Measurements from ENCODE around the gene NOS1. TPM values are rescaled to one million over a fixed set of nuclear protein-coding genes. Genes with fewer than 3 reads are reported as not detected.

NOS1 gene
- total and polyA plus RNA-seq, 4 donors, result 0.05 to 0.66 (median 0.22) TPM

DNA sequence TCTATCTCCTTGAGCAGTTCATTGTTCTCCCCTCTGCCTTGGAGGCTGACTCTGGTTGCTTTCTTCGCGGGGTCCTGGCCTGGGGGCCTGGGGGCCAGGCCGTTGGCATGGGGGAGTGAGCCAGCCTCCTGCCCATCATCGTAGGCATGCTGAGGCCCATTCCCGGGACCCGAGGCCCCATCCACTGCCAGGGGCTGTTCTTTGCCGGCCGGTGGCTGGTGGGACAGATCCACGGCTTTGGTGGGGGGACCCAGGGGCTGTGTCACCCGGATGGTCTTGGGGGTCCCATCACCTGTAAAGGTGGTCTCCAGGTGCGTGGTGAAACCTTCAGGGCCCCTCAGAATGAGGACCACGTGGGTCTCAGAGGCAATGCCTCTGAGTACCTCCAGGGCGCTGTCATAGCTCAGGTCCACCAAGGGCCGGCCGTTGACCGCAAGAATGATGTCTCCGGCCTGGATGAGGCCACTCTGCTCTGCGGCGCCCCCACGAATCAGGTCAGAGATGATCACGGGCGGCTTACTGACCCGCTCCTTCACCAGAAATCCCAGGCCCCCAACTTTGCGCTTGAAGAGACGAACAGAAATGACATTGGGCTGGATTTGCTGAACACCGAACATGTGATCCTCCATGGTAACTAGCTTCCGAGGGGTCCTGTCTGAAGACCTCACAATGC lies 30.8 kb downstream of the NOS1 start:
- Histone ChIP-seq H3K4me1 (ENCODE audit: control insufficient read depth in 1 of 2, insufficient read depth in 2 of 2, low read length in 2 of 2) (no peaks in the 10 kb centered on the region), H3K27ac (ENCODE audit: low read depth in 1 of 2, low read length in 2 of 2) (no peak overlapping the region), H3K27me3 (ENCODE audit: control insufficient read depth in 1 of 2, insufficient read depth in 2 of 2, low read length in 1 of 2) (no peaks in the 10 kb centered on the region), H3K4me3 (ENCODE audit: low read length in 2 of 2) (no peak overlapping the region), H3K9me3 (ENCODE audit: control insufficient read depth, low read length) (peaks cover 1% of the 10 kb centered on the region), H3K36me3 (ENCODE audit: control insufficient read depth in 1 of 2, insufficient read depth in 2 of 2, low read length in 1 of 2) (no peaks in the 10 kb centered on the region)
- 85 to 88% methylated on average over 27 of the region's 27 CpGs for WGBS, 2 donors
- intact Hi-C loops (cut with DNase I), result no loop called here
- DNase-seq, result no peak
- ATAC-seq (ENCODE audit: low FRiP score), result no peak

DNA sequence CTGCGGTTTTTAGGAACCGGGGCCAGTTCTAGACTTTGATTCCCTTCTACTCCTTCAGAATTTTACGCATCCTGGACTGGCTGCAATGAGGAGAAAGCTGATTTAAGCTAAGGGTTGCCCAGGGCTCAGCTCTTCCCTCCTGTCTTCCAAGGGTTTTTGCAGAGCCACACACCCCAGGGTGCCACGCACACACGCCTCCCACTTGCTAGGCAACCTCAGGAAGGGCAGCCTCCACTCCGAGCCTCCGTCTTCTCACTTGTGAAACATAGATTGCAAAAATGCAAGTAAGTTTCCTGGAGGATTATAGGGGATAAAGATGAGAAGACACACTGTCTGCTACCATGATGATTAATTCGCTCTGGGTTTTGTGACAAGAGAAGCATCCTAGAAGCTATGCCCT lies 31.7 kb downstream of the NOS1 start:
- no peaks in the 10 kb centered on the region for H3K36me3 ChIP-seq (ENCODE audit: control insufficient read depth in 1 of 2, insufficient read depth in 2 of 2, low read length in 1 of 2)
- peaks cover 1% of the 10 kb centered on the region for H3K9me3 ChIP-seq (ENCODE audit: control insufficient read depth, low read length)
- ATAC-seq (ENCODE audit: low FRiP score) (no peak), DNase-seq (no peak)
- intact Hi-C loops (cut with DNase I), result no loop called here
- no peaks in the 10 kb centered on the region for H3K4me1 ChIP-seq (ENCODE audit: control insufficient read depth in 1 of 2, insufficient read depth in 2 of 2, low read length in 2 of 2)
- no peak overlapping the region for H3K27ac ChIP-seq (ENCODE audit: low read depth in 1 of 2, low read length in 2 of 2)
- 77 to 81% methylated on average over 8 of the region's 8 CpGs for WGBS, 2 donors
- no peak overlapping the region for H3K4me3 ChIP-seq (ENCODE audit: low read length in 2 of 2)
- no peaks in the 10 kb centered on the region for H3K27me3 ChIP-seq (ENCODE audit: control insufficient read depth in 1 of 2, insufficient read depth in 2 of 2, low read length in 1 of 2)

DNA sequence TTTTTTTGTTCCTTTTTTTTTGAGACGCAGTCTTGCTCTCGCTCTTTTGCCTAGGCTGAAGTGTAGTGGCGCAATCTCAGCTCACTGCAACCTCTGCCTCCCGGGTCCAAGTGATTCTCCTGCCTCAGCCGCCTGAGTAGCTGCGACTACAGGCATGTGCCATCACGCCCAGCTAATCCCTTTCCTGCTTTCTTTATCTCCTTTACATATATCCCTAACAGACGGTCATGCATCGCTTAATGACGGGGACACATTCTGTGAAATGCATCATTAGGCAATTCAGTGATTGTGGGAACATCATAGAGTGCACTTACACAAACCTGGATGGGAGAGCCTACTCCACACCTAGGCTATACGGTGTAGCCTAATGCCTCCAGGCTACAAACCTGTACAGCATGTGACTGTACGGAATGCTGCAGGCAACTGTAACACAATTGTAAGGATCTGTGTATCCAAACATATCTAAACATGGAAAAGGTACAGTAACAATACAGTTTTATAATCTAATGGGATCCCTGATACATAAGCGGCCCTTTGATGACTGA lies 32.8 kb downstream of the NOS1 start:
- peaks cover 1% of the 10 kb centered on the region for H3K9me3 ChIP-seq (ENCODE audit: control insufficient read depth, low read length)
- no peak overlapping the region for H3K4me3 ChIP-seq (ENCODE audit: low read length in 2 of 2)
- intact Hi-C loops (cut with DNase I), result no loop called here
- H3K36me3 ChIP-seq (ENCODE audit: control insufficient read depth in 1 of 2, insufficient read depth in 2 of 2, low read length in 1 of 2), result no peaks in the 10 kb centered on the region
- ATAC-seq (ENCODE audit: low FRiP score) (no peak), DNase-seq (no peak)
- no peak overlapping the region for H3K27ac ChIP-seq (ENCODE audit: low read depth in 1 of 2, low read length in 2 of 2)
- no peaks in the 10 kb centered on the region for H3K27me3 ChIP-seq (ENCODE audit: control insufficient read depth in 1 of 2, insufficient read depth in 2 of 2, low read length in 1 of 2)
- no peaks in the 10 kb centered on the region for H3K4me1 ChIP-seq (ENCODE audit: control insufficient read depth in 1 of 2, insufficient read depth in 2 of 2, low read length in 2 of 2)
- 77 to 80% methylated on average over 13 of the region's 13 CpGs for WGBS, 2 donors

DNA sequence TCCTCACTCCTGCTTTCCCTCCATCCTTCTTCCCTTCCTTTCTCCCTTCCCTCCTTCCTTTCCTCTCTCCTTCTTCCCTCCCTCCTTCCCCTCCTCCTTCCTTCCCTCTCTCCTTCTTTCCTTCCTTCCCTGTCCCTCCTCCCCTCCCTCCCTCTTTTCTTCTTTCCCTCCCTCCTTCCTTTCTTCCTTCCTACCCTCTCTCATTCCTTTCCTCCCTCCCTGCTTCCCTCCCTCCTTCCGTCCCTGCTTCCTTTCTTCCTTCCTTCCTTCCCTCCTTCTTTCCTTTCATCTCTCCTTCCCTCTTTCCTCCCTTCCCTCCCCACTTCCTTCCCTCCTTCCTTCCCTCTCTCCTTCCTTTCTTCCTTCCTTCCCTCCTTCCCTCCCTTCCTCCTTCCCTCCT lies 39.0 kb downstream of the NOS1 start:
- no peak overlapping the region for H3K27ac ChIP-seq (ENCODE audit: low read depth in 1 of 2, low read length in 2 of 2)
- no peaks in the 10 kb centered on the region for H3K9me3 ChIP-seq (ENCODE audit: control insufficient read depth, low read length)
- no peaks in the 10 kb centered on the region for H3K4me1 ChIP-seq (ENCODE audit: control insufficient read depth in 1 of 2, insufficient read depth in 2 of 2, low read length in 2 of 2)
- no peak overlapping the region for H3K4me3 ChIP-seq (ENCODE audit: low read length in 2 of 2)
- no peak for DNase-seq
- no peaks in the 10 kb centered on the region for H3K27me3 ChIP-seq (ENCODE audit: control insufficient read depth in 1 of 2, insufficient read depth in 2 of 2, low read length in 1 of 2)
- ATAC-seq (ENCODE audit: low FRiP score), result no peak
- H3K36me3 ChIP-seq (ENCODE audit: control insufficient read depth in 1 of 2, insufficient read depth in 2 of 2, low read length in 1 of 2), result no peaks in the 10 kb centered on the region
- 60 to 61% methylated on average over 1 of the region's 1 CpG for WGBS, 2 donors
- intact Hi-C loops (cut with DNase I), result no loop called here

DNA sequence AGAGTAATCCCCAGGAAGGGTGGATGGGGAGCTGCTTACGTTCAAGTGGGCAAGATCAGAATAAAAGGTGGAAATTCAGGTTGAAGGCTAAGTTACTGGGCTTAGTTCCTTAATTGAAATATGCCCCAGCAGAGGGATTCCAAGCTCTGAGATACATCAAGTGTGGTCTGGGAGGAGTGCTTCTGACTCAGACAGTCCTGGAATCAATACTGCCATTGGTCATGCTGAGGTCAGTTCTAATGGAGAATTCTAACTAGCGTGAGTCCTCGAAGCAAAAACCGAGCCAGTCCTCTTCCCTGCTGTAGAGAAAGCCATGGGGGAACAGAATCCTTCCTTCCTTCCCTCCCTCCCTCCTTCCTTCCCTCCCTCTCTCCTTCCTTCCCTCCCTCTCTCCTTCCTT lies 39.9 kb downstream of the NOS1 start:
- H3K27me3 ChIP-seq (ENCODE audit: control insufficient read depth in 1 of 2, insufficient read depth in 2 of 2, low read length in 1 of 2), result no peaks in the 10 kb centered on the region
- ATAC-seq (ENCODE audit: low FRiP score) (no peak), DNase-seq (no peak)
- no peaks in the 10 kb centered on the region for H3K9me3 ChIP-seq (ENCODE audit: control insufficient read depth, low read length)
- intact Hi-C loops (cut with DNase I), result no loop called here
- no peaks in the 10 kb centered on the region for H3K36me3 ChIP-seq (ENCODE audit: control insufficient read depth in 1 of 2, insufficient read depth in 2 of 2, low read length in 1 of 2)
- no peak overlapping the region for H3K27ac ChIP-seq (ENCODE audit: low read depth in 1 of 2, low read length in 2 of 2)
- 70 to 75% methylated on average over 4 of the region's 4 CpGs for WGBS, 2 donors
- H3K4me3 ChIP-seq (ENCODE audit: low read length in 2 of 2), result no peak overlapping the region
- H3K4me1 ChIP-seq (ENCODE audit: control insufficient read depth in 1 of 2, insufficient read depth in 2 of 2, low read length in 2 of 2), result no peaks in the 10 kb centered on the region

DNA sequence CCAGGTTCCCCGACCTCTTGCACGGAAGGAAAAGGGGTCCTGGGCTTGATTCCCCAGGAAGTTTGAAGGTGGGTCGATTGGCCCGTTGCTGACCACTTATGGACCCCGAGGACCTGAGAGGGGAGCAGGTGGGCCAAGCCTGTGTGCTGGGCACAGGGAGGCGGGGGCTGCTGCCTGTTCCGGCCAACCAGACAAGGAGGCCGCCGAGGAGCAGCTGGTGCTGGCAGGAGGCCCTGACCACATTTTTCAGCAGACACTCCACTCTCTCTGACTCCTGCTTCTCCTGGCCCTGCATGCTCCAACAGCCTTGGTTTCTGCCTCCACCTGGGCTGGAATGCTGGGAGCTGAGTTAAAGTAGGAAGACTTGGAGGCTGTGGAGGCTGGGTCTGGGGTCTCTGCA lies 42.8 kb downstream of the NOS1 start:
- no peaks in the 10 kb centered on the region for H3K4me1 ChIP-seq (ENCODE audit: control insufficient read depth in 1 of 2, insufficient read depth in 2 of 2, low read length in 2 of 2)
- WGBS, 2 donors, result 65 to 66% methylated on average over 9 of the region's 9 CpGs
- no peak overlapping the region for H3K27ac ChIP-seq (ENCODE audit: low read depth in 1 of 2, low read length in 2 of 2)
- ATAC-seq (ENCODE audit: low FRiP score) (no peak), DNase-seq (no peak)
- H3K9me3 ChIP-seq (ENCODE audit: control insufficient read depth, low read length), result no peaks in the 10 kb centered on the region
- no peaks in the 10 kb centered on the region for H3K27me3 ChIP-seq (ENCODE audit: control insufficient read depth in 1 of 2, insufficient read depth in 2 of 2, low read length in 1 of 2)
- intact Hi-C loops (cut with DNase I), result no loop called here
- no peak overlapping the region for H3K4me3 ChIP-seq (ENCODE audit: low read length in 2 of 2)
- no peaks in the 10 kb centered on the region for H3K36me3 ChIP-seq (ENCODE audit: control insufficient read depth in 1 of 2, insufficient read depth in 2 of 2, low read length in 1 of 2)

DNA sequence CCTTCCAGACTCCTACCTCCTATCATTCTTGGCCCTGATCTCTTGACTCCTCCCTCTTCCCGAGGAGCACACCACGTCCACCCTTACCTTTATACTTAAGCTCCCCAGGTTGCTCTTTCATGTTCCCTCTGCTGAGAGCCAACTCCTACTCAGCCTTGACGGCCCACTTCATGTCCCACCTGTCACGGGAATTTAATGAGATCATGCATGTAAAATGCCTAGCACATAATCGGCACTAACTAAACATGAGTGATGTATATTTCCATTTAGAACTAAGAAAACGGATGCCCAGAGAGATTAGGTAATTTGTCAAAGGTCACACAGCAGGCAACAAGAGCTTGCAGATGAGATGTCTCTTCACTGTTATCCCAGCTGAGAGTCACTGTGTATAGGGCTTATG lies 45.1 kb downstream of the NOS1 start:
- Histone ChIP-seq H3K4me3 (ENCODE audit: low read length in 2 of 2) (no peak overlapping the region), H3K4me1 (ENCODE audit: control insufficient read depth in 1 of 2, insufficient read depth in 2 of 2, low read length in 2 of 2) (no peaks in the 10 kb centered on the region), H3K9me3 (ENCODE audit: control insufficient read depth, low read length) (no peaks in the 10 kb centered on the region), H3K36me3 (ENCODE audit: control insufficient read depth in 1 of 2, insufficient read depth in 2 of 2, low read length in 1 of 2) (no peaks in the 10 kb centered on the region), H3K27me3 (ENCODE audit: control insufficient read depth in 1 of 2, insufficient read depth in 2 of 2, low read length in 1 of 2) (no peaks in the 10 kb centered on the region), H3K27ac (ENCODE audit: low read depth in 1 of 2, low read length in 2 of 2) (no peak overlapping the region)
- ATAC-seq (ENCODE audit: low FRiP score), result no peak
- WGBS, 2 donors, result 71 to 76% methylated on average over 6 of the region's 6 CpGs
- intact Hi-C loops (cut with DNase I), result no loop called here
- DNase-seq, result no peak

DNA sequence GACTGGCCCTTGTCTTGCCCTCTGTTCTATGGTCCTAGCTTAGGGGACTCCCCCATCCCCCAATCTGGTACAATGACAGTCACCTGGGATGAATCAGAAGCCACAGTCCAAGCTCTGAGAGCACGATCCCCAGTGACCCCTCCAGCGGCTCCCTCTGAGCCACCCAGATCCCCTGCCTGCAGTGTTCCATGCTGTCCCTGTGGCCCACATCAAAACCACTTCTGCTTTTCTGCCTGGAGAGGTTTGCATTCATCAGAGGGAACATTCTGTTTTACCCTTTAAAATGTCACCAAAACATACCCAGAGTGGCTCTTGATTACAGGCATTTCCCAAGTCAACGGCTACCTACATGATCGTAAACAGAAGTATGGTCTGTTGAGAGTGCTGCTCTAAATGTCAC lies 47.5 kb downstream of the NOS1 start:
- no peaks in the 10 kb centered on the region for H3K36me3 ChIP-seq (ENCODE audit: control insufficient read depth in 1 of 2, insufficient read depth in 2 of 2, low read length in 1 of 2)
- WGBS, 2 donors, result 53 to 56% methylated on average over 4 of the region's 4 CpGs
- H3K4me1 ChIP-seq (ENCODE audit: control insufficient read depth in 1 of 2, insufficient read depth in 2 of 2, low read length in 2 of 2), result no peaks in the 10 kb centered on the region
- intact Hi-C loops (cut with DNase I), result no loop called here
- H3K9me3 ChIP-seq (ENCODE audit: control insufficient read depth, low read length), result no peaks in the 10 kb centered on the region
- H3K4me3 ChIP-seq (ENCODE audit: low read length in 2 of 2), result no peak overlapping the region
- no peak overlapping the region for H3K27ac ChIP-seq (ENCODE audit: low read depth in 1 of 2, low read length in 2 of 2)
- H3K27me3 ChIP-seq (ENCODE audit: control insufficient read depth in 1 of 2, insufficient read depth in 2 of 2, low read length in 1 of 2), result no peaks in the 10 kb centered on the region
- DNase-seq (no peak), ATAC-seq (ENCODE audit: low FRiP score) (no peak)

DNA sequence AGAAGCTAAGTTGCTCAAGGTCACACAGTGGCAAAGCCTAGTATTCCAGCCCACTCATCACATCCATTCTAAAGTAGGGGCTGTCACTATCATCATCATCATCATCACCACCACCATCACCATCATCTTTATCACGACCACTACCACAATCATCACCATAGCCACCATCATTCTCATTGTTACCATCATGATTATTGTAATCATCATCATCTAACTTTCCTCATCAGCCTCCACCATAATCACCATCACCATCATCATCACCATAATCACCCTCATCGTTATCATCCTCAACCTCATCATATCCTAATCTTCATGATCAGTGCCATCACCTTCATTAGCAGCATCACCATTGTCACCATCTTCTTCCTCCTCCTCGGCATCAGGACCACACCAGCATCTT lies 48.7 kb downstream of the NOS1 start:
- no peaks in the 10 kb centered on the region for H3K27me3 ChIP-seq (ENCODE audit: control insufficient read depth in 1 of 2, insufficient read depth in 2 of 2, low read length in 1 of 2)
- no peaks in the 10 kb centered on the region for H3K9me3 ChIP-seq (ENCODE audit: control insufficient read depth, low read length)
- no peaks in the 10 kb centered on the region for H3K4me1 ChIP-seq (ENCODE audit: control insufficient read depth in 1 of 2, insufficient read depth in 2 of 2, low read length in 2 of 2)
- H3K36me3 ChIP-seq (ENCODE audit: control insufficient read depth in 1 of 2, insufficient read depth in 2 of 2, low read length in 1 of 2), result no peaks in the 10 kb centered on the region
- H3K27ac ChIP-seq (ENCODE audit: low read depth in 1 of 2, low read length in 2 of 2), result no peak overlapping the region
- no peak overlapping the region for H3K4me3 ChIP-seq (ENCODE audit: low read length in 2 of 2)
- DNase-seq (no peak), ATAC-seq (ENCODE audit: low FRiP score) (no peak)
- intact Hi-C loops (cut with DNase I), result no loop called here
- 79 to 85% methylated on average over 3 of the region's 3 CpGs for WGBS, 2 donors
